ENCODE measurements around the gene NTSR1.

DNA sequence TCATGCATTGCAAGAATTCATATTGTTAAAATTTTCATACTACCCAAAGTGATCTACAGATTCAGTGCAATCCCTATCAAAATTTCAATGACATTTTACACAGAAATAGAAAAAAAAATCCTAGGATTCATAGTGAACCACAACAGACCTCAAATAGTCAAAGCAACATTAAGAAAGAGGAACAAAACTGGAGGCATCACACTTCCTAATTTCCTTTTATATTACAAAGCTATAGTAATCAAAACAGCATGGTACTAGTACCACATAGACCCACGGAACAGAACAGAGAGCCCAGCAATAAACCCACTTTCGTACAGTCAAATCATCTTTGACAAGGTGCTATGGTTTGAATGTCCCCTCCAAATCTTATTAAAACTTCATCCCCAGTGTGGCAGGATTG lies 39.7 kb downstream of the NTSR1 start:
- TF ChIP-seq EZH2phosphoT487 (IDR thresholded peaks at IDR 0.05; ENCODE audit: low read depth) = no peak
- TF ChIP-seq CTCF (IDR thresholded peaks at IDR 0.05; ENCODE audit: low read depth, low read length) = no peak

Measured in OCI-LY3 (cell line).